GM18861 (cell line): Measurements from ENCODE around the gene GNB3.

Experiments
- ATAC-seq: cut with Tn5 transposase; IDR thresholded peaks from one replicate; pipeline ENCODE4 v1.9.1; 2021; ENCODE audit not compliant: unreplicated experiment

The GNB3 gene

DNA sequence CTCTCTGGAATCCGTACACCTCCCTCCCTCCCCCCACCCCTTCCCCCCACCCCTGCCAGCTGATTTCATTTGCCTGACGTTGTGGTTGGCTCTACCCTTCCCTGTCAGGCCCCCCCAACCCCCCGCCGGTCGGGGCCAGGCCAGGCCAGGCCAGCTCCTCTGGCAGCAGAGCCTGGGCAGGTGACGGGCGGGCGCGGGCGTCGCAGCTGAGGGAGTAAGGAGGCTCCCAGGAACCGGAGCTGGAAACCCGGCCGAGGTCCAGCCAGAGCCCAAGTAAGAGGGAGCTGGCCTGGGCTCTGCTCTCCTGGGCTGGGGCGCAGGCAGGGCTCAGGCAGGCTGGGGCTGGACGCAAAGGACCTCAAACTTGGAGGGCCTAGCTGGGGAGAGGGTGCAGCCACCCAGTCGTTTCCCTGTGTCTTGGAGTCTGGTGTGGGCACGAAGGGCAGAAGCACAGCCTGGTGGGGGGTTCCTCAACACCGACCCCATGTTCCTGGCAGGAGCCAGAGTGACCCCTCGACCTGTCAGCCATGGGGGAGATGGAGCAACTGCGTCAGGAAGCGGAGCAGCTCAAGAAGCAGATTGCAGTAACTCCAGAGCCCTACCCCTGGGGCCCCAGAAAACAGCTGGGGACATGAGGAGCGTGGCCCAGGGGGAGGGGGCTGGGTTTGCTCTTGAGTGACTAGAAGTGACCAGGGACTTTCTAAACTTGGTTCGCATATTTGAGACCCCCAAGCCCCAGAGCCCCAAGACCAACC, at the start of gene GNB3:
Gene GNB3 (plus strand): TSS at position 165 of the 755 bp plus-strand sequence. CDS start 363 bp downstream, at position 528.
- no peak for ATAC-seq

DNA sequence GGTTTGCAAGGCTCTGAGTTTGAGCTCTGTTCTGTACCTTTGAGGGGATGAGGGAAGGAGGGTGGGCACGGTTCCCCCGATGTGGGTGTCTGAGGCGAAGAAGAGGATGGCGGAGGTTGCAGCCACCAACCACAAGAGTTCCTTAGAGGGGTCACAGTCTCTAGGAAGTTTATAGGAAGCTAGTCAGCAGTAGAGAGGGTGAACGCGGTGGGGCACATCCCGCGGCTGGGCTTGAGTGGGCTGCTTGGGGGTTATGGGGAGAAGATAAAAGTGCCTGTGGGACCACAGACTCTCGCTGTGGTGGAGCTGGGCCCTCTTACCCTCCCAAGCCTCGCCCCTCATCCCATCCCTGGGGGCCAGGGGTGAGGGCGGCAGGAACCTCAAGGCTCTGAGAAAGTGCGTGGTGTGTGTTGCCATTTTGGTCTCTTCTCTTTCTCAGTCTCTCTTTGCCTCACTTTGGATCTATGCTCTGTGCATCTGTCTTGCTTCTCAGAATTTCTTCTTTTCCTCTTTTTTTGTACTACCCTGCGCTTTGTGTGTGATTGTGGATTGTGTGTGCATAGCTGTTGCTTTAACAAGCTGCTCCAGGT, 48.7 kb upstream of the GNB3 start:
- no peak for ATAC-seq

DNA sequence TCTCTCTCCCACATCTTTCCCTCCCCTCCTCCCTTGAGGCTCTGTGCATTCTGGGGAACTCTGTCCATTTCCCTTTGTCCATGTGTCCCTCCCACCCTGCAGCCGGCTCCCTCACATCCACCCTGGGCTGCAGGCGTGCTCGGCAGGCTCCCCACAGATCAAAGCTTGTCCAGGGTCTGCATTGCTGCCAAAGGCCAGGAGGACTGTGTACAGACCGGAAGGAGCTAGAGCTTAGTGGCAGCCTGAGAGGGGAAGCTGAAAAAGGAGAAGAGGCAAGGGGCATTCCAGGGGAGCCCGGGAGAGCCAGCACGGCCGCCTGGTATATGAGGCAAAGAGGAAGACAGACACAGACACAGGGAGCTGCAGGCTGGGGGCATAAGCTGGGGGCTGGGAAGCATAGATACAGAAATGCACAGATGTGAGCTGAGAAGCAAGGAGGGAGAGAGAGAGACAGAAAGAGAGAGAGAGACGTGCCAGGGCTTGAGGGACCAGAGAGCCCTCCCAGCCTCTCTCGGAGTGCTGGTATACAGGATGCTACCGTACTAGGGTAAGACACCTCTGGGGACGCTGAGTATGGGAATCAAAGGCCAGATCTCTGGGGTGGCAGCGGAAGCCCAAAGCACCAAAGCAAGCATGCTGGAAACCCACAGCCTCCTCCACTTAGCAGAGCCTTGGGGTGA, 48.1 kb upstream of the GNB3 start:
- no peak for ATAC-seq

DNA sequence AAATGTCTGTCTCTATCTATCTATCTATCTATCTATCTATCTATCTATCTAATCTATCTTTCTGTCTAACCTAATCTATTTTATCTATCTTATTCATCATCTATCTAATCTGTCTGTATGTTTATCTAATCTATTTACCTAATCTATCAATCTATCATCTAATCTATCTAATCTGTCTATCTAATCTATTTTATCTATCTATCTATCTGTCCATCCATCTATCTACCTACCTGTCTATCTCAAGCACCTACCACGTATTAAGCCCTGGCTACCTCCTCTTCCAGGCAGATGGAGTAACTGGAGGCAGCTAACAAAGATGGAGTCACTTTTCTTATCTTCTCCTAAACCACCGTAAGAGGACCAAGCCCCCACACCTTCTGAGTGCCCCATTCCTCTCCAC, 45.6 kb upstream of the GNB3 start:
- no peak for ATAC-seq

DNA sequence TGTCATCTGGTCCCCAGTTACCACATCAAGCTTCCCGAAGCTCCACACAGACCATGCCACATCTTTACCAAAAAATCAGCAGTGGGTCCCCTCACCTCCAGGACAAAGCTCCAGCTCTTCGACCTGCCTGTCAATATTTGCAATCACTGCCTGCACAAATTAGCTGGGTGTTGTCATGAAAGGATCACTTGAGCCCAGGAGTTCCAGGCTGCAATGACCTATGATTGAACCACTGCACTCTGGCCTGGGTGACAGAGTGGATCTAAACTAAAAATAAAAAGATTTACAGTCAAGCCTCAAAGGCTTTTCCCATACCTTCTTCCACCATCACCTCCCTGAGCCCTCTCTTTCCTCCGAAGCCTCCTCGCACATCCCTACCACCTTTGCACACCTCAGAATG, 44.1 kb upstream of the GNB3 start:
- ATAC-seq: no peak

DNA sequence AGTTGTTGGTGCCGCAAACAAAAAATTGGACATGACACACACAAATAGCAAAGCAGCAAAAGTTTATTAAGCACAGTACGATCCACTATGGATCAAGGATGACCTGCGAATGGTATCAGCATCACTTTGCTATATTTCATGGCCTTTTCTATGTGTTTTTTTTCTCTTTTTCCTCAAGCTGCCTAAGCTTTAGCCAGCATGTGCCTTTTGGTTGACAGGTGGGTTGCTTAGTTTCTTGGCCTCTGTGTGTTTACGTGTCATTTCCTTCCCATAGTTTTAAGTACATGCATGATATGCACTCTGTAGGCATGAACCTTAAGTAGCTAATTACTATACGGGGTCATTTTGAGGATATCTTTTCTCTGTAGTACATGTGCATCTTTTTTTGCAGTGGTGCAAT, 41.6 kb upstream of the GNB3 start:
- no peak for ATAC-seq

DNA sequence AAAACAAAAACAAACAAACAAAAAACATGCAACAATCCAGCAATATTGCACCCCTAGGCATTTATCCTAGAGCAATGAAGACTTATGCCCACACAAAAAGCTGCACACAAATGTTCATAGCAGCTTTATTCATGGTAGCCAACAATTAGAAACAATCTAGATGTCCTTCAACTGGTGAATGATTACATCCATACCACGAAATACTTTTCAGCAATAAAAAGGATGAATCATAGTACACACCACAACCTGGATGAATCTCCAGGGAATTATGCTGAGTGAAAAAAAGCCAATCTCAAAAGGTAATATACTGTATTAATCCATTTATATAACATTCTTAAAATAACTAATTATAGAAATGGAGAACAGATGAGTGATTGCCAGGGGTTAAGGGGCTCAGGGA, 33.6 kb upstream of the GNB3 start:
- no peak for ATAC-seq

DNA sequence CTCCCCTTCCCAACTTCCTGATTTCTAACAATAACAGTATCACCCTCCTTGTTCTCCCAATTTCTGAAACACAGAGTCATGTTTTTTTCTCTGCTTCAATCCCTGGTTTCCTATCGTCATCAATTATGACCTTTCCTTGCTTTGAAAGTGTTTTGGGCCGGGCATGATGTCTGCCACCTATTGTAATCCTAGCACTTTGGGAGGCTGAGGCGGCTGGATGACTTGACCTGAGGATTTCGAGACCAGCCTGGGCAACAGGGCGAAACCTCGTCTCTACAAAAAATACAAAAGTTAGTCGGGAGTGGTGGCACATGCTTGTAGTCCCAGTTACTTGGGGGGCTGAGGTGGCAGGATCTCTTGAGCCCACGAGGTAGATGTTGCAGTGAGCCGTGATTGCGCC, 31.7 kb upstream of the GNB3 start:
- no peak for ATAC-seq

DNA sequence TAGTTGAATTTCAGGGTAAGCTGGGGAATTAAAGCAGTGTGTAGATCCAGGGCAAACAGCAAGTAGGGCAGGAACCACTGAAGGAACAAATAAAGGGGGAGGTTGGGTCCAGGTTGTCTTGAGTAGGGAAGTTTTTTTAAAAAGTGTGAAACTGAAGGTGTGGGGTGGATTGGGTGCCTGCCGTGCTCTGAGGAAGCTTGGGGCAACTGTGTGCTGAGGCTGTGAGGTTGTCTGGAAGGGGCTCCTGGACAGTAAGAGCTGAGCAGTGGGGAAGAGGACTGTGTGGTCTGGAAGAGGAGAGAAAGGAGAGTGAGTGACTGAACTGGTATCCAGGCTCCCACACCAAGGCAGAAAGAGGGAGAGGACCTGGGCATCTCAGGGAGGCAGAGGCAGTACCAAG, 30.0 kb upstream of the GNB3 start:
- no peak for ATAC-seq

DNA sequence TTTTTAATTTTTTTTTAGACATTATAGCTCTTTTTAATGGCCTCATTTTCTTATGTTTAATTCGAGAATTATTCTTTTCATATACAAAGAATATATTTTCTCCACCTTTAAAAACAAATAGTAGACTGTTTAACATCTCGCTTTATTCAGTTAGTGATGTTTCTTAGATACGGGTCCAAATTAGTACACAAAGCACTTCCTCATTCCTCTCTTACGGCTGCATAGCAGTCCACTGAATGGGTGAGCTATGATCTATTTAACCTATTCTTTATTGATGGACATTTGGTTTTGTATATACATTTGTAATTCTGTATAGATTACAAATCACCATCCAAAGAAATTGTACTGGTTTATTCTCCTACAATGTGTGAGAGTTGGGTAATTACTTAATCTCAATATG, 27.4 kb upstream of the GNB3 start:
- no peak for ATAC-seq

DNA sequence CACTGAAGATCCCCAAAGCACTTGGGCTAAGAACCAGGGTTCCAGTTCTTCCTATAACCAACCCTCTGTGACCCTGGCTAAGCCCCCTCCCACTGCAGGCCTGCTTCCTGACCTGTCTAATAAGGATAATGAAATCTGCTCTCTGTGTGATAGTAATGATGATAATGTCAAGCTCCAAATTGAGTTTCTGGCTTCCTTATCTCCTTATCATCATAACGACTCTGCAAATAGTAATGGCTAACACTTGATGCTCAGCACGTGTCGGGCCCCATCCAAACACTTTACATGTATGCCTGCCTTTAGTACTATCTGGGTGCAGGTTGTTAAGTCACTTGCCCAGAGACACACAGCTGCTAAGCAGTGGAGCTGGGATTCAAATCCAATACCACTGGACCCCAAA, 24.1 kb upstream of the GNB3 start:
- ATAC-seq: no peak

DNA sequence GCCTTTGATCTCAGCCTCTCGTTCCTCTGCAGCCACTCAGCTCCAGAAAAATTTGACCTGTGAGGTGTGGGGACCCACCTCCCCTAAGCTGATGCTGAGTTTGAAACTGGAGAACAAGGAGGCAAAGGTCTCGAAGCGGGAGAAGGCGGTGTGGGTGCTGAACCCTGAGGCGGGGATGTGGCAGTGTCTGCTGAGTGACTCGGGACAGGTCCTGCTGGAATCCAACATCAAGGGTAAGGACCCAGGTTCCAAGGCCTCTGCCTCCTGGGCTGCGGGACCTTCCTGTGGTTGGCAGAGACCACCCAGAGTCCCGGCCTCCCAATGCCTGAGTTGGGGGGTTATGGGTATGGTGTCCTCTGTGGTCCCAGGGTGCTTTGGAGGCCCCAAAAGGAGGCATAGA, 23.6 kb upstream of the GNB3 start:
- ATAC-seq: no peak

DNA sequence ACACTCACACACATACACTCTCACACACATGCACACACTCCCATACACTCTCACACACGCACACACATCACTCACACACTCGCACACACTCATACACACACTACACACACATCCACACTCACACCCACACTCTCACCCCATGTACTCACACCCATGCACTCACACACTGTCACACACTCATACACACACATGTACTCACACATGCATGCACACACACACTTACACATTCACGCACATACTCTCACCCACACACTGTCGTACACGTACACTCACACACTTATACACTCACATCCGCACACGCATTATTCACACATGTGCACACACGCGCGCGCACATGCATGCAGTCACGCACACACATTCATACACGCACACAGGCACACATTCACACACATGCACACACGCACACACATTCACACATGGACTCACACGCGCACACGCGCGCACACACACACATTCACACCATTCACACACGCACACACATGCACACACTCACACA, 23.0 kb upstream of the GNB3 start:
- no peak for ATAC-seq

DNA sequence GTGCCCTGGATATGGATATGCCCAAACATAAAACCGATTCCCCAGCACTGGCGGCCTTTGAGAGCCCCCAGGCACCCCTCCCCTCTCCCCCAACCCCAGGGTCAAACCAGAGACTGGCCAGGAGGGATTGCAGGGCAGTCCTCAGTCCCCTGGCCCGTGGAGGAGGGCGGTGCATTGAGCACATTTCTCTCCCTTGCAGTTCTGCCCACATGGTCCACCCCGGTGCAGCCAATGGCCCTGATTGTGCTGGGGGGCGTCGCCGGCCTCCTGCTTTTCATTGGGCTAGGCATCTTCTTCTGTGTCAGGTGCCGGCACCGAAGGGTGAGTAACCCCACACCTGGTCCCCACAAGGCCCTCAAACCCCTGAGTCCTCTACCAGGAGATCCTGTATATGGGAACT, 22.5 kb upstream of the GNB3 start:
- no peak for ATAC-seq

DNA sequence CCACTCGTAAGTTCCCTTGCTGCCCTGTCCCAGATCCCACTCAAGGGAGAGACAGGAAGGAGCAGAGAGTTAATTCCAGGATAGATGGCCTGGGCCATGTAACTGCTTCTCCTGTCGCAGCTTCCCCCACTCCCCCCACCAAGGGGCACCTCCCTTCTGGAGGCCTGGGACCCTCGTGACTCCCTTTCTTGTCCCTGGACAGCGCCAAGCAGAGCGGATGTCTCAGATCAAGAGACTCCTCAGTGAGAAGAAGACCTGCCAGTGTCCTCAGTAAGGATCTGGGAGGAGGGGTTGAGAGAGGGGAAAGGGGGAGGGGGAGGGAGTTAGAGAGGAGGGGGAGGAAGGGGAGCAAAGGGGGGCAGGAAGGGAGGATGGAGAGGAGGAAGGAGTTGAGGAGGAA, 22.1 kb upstream of the GNB3 start:
- ATAC-seq: no peak

DNA sequence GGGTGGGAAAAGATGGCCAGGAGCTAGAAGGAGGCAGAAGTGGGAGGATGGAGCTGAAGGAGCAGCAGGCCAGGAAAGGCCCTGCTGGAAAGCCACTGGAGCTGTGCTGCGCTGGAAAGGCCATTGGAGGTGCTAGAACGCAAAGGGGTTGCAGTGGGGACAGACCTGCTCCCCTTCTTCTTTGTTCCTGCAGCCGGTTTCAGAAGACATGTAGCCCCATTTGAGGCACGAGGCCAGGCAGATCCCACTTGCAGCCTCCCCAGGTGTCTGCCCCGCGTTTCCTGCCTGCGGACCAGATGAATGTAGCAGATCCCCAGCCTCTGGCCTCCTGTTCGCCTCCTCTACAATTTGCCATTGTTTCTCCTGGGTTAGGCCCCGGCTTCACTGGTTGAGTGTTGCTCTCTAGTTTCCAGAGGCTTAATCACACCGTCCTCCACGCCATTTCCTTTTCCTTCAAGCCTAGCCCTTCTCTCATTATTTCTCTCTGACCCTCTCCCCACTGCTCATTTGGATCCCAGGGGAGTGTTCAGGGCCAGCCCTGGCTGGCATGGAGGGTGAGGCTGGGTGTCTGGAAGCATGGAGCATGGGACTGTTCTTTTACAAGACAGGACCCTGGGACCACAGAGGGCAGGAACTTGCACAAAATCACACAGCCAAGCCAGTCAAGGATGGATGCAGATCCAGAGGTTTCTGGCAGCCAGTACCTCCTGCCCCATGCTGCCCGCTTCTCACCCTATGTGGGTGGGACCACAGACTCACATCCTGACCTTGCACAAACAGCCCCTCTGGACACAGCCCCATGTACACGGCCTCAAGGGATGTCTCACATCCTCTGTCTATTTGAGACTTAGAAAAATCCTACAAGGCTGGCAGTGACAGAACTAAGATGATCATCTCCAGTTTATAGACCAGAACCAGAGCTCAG, 21.4 kb upstream of the GNB3 start:
- no peak for ATAC-seq

DNA sequence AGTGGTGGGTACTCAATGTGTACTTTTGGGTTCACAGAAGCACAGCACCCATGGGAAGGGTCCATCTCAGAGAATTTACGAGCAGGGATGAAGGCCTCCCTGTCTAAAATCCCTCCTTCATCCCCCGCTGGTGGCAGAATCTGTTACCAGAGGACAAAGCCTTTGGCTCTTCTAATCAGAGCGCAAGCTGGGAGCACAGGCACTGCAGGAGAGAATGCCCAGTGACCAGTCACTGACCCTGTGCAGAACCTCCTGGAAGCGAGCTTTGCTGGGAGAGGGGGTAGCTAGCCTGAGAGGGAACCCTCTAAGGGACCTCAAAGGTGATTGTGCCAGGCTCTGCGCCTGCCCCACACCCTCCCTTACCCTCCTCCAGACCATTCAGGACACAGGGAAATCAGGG, 20.6 kb upstream of the GNB3 start:
- ATAC-seq: no peak

DNA sequence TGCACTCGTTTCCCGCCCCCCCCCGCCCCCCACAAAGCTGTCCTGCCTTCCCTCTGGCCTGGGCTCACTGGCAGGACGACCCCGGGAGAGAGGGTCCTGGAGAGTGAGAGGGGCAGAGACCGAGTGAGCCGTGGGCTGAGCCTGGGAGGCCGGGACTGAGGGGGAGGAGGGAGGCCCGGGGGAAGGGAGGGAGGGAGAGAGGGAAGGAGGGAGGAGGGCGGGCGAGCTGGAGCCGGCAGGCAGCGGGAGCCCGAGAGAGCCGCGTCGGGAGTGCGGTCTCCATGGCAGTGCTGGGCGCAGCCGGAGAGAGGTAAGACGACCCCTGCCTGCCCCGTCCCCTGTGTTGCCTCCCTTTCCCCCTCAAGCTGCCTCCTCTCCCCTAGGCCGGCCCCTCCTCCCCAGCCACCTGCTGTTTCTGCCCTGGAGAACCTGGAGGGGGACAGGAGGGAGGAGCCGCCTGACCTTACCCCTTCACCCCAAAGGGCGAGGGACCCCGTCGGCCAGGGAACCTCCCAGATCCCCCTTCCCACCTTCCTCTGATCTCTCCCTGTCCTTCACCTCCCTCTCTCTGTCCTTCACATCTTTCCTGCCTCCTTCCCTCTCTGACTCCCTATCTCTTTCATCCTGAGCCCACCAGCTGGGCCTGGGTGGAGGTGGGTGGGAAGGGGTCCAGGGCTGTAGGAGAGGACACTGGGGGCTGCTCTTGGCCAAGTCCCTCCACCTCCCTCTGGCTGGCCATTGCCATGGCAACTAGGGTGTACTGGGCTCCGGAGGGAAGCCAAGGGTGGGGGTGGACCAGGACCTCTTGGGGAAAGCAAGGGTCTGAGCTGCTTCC, 18.9 kb upstream of the GNB3 start, which contains the start of gene GPR162:
Gene GPR162 (plus strand): TSS at position 231 of the 835 bp plus-strand sequence. CDS start 2,078 bp downstream, outside the sequence.
- no peak for ATAC-seq

DNA sequence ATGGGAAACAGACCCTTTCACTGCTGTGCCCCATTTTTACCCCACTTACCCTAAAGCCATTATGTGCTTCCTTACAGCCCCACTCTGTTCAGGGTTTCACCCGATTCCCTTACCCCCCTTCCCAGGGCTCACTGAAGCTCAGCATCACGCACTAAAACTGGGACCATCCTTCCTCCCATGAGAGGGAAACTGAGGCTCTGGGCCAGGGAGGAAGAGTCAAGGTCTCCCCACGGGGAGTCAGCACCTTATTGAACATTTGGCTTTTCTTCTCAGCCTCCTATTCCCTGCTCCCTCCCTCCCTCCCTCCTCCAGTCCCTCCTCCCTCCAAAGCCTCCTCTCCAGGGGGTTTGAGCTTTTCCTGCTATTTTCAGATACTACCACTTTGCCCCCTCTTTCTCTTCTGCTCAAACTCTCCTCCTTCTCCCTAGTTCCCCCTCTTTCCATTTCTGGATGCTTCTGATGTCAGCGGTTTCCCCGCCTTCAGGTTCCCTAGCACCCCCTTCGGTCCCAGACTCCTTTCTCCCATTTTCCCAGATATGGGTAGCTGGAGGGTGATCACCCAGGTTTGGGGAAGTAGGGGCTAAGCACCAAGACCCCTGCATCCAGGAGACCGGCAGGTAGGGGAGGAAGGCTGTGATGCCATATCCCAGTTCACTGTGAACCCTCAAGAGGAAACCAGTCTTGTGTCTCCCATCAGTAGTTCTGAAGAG, 18.1 kb upstream of the GNB3 start:
- ATAC-seq: no peak
